Astrocyte (in vitro differentiated cells and primary cell): Measurements from ENCODE around the gene FRMD3.

Source experiments
- EZH2 ChIP-seq: IDR thresholded peaks from 2 replicates; pipeline ENCODE4 v1.6.1; 2012; ENCODE audit warnings: mild to moderate bottlenecking, low read length, inconsistent platforms; ENCODE audit not compliant: insufficient read depth
- TF ChIP-seq, protein P1 (sequence below): IDR thresholded peaks from 2 replicates; pipeline ENCODE4 v1.5.1; 2011; ENCODE audit warnings: low read depth, mild to moderate bottlenecking, inconsistent platforms, low read length, moderate library complexity; ENCODE audit not compliant: insufficient read depth

DNA sequence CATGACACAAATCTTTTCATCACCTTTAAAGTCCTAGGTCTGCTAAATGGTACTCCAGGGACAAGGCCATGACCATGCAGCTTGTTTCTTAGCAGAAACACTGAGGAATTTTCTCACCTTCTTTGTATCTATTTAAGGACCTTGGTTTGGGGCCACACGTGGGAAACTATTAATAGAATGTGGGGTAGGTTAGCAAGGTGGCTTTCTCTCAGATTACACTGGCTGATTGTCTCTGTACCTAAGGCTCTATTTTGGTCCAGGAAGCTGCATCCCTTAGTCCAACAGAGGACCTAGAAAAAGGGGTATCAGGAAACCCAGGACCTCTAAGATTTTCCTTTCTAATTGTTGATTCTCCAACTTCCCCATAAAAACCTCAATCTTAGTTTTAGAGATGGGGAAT, 36.3 kb upstream of the FRMD3 start:
- no peak for TF ChIP-seq EZH2
- TF ChIP-seq, protein P1, sequence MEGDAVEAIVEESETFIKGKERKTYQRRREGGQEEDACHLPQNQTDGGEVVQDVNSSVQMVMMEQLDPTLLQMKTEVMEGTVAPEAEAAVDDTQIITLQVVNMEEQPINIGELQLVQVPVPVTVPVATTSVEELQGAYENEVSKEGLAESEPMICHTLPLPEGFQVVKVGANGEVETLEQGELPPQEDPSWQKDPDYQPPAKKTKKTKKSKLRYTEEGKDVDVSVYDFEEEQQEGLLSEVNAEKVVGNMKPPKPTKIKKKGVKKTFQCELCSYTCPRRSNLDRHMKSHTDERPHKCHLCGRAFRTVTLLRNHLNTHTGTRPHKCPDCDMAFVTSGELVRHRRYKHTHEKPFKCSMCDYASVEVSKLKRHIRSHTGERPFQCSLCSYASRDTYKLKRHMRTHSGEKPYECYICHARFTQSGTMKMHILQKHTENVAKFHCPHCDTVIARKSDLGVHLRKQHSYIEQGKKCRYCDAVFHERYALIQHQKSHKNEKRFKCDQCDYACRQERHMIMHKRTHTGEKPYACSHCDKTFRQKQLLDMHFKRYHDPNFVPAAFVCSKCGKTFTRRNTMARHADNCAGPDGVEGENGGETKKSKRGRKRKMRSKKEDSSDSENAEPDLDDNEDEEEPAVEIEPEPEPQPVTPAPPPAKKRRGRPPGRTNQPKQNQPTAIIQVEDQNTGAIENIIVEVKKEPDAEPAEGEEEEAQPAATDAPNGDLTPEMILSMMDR = no peak
